Measurements from ENCODE around the gene TNIK. TPM values are rescaled to one million over a fixed set of nuclear protein-coding genes. Genes with fewer than 3 reads are reported as not detected.

TNIK gene
- total RNA-seq, 1 donor from 2014 or later, result 28.5 TPM

DNA sequence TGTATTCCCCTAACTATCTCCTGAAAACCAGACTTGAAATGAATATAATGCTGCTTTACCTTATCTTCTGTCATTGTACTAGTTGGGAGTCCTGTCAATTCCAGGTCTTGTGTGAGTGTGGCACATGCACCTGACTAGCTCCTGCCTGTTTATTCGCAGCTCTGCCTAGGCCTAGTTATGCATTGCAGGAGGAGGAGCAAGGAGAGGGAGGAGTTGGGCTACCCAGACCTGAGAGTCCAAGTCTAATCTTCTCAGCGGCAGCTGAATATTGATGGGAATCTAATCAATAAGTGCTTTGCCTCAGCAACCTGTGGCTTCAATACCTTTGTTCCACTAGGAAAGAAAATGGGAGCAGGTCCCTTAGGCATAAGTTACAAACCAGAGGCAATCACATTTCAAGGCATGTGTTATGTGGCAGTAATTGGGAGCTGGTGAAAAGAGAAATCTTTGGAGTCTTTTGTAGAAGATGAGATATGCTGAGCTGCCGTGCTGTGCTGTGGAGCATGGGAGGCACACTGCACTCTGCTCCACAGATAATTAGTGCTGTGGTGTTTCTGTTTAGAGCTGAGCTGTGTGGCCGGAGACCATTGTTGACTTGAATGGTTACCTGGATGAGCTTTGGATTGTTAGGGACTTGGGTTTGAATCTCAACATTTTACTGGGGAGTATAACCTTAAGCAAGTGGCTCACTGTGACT, 433.5 kb downstream of the TNIK start, which contains the start of gene SLC2A2:
Gene SLC2A2, minus strand, starts transcription at position 124 of the 697 bp plus-strand sequence. Its CDS starts 50 bp downstream, at position 74.
- no peak for DNase-seq (ENCODE audit: extremely low read depth, low read depth, low spot score)

DNA sequence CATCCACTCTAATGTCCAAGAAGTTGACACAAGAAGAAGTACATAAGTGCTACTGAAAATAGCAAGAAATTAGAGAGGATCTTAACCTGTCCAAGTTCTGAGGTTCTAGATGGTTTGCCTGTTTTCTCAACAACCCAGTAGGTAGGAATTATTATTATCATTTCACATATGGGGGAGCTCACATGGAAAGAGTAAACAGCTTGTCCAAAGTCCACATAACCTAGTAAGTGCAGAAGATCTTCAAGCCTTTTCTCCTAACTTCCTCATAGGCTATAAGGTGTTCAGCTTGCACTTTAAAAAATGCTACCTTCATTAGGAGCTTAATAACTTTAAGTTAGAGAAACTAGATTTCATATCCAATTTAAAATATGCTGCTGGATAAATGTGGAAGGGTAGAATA, 436.6 kb downstream of the TNIK start:
- DNase-seq (ENCODE audit: extremely low read depth, low read depth, low spot score), result no peak

DNA sequence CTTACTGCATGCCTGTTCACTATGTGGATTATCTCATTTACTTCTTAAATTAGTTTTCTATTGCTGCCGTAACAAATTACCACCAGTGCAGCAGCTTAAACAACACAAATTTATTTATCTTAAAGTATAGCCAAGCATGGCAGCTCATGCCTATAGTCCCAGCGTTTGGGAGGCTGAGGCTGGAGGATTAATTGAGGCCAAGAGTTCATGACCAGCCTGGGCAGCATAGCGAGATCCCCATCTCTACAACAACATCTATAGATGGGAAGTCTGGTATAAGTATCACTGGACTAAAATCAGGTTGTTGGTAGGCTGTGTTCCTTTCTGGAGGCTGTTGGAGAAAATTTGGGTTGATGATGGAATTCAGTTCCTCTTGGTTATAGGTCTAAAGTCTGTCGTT, 438.8 kb downstream of the TNIK start:
- no peak for DNase-seq (ENCODE audit: extremely low read depth, low read depth, low spot score)

DNA sequence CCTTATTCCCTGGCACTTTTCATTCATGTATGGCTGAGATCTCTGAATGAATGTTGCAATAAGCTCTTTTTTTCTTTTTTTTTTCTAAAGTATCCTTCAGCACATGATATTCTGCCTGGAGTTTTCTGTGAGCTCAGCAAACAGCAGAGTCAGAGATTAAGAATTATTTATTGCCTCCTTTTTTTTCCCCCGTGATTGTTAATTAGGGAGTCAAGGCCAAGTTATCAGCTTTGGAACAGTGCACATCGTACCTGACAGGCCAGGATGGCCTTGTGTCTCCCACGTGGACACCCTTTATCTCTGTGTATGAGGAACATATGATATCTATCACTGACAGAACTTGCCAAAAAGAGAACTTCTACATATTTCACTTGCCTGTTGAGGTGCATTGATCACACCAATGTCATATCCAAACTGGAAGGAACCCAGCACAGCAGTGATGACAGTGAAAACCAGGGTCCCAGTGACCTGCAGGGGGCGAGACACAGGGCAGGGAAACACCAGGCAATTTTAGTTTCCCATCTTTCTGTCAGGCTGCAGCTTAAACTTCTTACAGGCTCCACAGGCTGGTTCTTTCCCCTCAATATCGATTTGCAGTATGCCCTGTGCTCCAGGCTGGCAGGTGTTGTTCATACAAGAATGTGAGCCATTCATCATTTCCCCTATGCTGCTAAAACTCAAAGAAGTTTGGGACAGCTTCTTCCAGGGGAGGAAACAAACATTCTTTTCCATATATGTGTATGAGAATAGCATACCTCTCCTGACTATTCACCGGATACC, 441.9 kb downstream of the TNIK start:
- no peak for DNase-seq (ENCODE audit: extremely low read depth, low read depth, low spot score)

DNA sequence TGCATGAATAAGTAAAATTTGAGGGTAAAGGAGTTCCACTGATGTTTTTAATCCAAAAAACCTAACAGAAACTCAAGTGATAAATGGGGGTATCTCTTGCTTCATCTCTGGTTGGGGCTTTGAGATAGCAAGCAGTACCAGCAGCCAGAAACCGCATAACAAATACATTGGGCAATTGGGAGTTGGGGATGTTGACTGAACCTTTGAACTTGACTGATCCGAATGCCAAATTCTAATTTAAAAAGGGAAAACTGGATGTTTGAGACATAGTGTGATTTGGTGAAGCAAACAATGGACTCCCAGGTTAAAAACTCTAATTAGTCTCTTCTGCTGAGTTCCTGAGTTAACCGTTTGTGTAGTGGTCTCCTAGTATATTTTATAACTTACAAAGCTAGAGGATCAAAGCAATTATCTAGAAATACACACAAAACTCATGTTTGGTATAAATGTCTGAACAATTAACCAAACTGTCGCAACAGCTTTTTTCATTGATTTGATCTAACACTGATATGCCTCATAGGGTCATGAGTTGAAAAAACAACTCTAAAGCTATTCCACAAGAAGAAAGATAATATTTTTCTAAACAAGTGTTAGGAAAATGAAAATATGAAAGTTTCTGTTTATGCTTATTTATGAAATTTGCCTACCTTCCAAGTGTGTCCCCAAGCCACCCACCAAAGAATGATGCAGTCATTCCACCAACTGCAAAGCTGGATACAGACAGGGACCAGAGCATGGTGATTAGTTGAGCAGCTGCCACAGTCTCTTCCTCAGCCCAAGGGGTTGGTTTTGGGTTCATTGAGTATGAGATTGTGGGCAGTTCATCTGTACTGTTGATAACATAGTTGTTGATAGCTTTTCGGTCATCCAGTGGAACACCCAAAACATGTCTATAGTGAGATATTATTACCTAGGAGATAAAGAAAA, 446.1 kb downstream of the TNIK start:
- DNase-seq (ENCODE audit: extremely low read depth, low read depth, low spot score), result no peak

DNA sequence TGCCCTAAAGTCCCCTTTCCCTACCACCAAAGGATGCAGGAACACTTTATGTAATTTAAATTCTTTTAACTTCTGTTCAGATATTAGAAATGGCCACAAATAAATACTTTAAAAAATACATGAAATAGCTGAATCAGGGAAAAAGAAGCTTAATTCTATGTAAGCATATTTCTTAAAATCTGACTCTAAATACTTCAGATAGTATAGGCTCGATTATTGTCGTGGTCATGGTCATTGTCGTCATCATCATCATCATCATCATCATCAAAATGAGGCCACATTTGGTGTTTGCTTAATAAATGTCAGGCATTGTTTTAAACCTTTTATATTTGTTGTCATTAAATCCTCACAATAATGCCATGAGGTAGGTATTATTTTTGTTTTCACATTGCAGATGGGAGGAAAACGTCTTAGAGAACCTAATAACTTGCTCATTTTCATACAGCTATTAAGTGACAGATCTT, 448.3 kb downstream of the TNIK start:
- no peak for DNase-seq (ENCODE audit: extremely low read depth, low read depth, low spot score)
